Stimulated activated CD8-positive, alpha-beta memory T cell treated with anti-CD3 and anti-CD28 coated beads, Interleukin-12 subunit alpha, Interleukin-12 subunit beta, amount 100 ng/mL, for 24 hours (primary cell): Measurements from ENCODE around the gene SLC35E2B.

Source experiments
- DNase-seq: peaks from one replicate; pipeline ENCODE4 v3.0.0-alpha.2; 2020; ENCODE audit errors: extremely low read depth

Gene SLC35E2B

DNA sequence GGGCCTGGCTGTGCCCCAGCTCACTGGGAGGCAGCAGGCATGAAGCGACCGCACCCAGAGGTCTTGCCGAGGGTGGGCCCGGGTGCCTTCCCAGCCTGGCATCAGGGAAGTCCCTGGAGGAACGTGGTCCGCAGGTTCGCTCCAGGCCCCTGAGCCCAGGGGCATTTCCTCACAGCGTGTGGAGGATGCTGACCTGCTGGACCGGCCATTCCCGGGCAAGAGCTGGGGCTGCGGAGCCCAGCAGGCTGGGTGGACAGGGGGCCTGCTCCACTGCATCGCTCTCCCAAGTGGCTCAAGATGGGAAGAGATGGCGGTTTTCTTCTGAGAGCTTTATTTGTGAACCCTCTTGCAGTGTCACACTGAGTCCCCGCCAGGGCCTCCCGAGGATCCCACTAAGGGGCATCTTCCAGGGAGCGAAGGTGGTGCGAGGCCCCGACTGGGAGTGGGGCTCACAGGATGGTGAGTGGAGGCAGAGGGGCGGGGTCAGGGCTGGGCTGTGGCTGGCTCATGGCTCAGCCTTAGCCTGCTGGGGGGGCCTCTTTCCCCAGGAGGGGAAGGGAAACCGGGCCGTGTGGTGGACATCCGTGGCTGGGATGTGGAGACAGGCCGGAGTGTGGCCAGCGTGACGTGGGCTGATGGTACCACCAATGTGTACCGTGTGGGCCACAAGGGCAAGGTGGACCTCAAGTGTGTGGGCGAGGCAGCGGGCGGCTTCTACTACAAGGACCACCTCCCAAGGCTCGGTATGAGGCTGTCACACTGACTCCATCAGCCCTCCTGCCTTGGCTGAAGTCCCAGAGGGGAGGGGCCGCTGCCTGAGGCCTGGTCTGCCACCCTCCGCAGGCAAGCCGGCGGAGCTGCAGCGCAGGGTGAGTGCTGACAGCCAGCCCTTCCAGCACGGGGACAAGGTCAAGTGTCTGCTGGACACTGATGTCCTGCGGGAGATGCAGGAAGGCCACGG is 67.9 kb downstream of the SLC35E2B start:
- no peak for DNase-seq

DNA sequence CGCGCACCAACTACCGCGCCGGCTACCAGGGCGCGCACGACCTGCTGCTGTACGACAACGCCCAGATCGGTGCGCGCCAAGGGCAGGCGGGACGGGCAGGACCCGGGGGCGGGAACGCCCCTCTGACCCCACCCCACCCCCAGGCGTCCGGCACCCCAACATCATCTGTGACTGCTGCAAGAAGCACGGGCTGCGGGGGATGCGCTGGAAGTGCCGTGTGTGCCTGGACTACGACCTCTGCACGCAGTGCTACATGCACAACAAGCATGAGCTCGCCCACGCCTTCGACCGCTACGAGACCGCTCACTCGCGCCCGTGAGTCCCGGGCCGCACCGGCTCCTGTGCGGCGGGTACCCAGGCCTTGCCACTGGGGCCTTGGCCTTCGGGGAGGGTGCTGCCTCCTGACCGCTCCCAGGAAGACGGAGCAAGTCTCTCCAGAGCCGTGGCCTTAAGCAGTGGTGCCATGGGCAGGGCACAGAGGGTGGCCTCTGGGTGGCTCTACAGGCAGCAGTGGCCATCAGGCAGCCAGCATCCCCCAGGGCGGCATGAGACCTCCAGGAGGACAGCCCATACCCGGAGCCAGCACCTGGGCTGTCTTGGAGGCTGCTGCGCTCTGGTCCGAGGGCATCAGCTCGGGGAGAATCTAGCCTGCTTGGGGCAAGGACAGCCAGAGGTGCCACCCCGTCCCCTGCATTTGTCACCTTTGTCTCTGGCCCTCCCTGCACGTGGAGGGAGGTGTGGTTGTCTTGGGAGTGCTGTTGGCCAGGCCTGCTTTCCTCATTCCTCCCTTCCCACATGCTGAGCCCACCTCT is 68.8 kb downstream of the SLC35E2B start:
- no peak for DNase-seq

DNA sequence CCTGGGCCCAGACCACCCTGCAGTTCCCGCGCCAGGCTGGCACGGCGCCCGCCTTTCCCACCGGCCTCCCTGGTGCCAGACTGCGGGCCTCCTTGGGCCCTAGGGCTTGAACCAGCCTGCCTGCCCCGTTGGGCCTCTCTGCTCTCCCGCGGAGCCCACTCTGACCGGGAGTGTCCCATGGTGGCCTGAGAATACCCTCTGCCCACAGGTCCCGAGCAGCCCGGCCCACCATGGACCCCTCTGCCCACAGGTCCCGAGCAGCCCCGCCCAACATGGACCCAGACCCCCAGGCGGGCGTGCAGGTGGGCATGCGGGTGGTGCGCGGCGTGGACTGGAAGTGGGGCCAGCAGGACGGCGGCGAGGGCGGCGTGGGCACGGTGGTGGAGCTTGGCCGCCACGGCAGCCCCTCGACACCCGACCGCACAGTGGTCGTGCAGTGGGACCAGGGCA is 69.4 kb downstream of the SLC35E2B start:
- no peak for DNase-seq

DNA sequence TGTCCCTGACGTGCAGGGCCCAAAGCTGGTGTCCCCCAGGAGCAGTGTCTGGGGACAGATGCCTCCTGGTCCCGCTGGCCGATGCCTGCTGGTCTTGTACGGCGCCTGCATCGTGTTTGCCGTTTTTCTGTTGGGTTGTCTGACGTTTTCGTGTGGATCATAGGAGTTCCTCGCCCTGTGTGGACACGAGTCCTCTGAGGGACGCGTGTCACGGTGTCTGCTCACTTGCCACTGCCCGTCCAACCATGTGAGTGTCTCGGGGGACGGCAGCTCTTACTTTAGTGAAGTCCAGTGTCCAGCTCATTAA is 69.9 kb downstream of the SLC35E2B start:
- no peak for DNase-seq

DNA sequence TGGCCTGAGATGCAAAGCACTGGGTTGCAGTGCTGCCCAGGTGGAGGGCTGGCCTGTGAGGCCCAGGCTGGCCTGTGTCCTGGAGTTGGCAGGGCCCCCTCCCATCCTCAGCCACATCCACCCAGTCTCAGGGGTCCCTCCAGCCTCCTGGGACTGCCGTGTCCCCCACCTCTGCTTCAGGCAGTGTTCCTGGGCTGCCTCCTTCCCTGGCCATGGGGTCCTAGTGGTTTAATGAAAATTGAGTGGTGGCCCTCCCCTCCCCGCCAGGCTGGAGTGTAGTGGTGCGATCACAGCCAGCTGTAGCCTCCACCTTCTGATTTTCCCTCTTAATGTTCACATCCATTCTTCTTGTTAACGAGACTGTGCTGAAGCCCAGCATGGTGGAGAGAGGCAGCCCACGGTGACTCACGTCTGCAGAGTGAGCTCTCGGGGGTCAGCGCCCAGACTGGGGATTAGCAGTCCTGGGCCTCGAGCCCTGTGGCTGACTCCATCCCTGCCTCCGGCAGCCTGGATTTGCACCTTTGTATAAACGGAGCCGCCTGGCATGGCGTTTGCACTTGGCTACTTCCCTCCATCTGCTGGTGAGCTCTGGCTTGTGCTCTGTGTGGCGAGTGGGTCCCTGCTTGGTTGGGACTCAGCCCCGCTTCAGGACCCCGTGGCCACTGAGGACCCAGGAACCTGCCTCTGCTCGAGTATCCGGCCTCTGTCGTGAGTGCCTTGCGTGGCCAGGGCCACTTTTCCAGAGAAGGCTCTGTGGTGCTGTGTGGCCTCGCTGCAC is 70.4 kb downstream of the SLC35E2B start:
- no peak for DNase-seq

DNA sequence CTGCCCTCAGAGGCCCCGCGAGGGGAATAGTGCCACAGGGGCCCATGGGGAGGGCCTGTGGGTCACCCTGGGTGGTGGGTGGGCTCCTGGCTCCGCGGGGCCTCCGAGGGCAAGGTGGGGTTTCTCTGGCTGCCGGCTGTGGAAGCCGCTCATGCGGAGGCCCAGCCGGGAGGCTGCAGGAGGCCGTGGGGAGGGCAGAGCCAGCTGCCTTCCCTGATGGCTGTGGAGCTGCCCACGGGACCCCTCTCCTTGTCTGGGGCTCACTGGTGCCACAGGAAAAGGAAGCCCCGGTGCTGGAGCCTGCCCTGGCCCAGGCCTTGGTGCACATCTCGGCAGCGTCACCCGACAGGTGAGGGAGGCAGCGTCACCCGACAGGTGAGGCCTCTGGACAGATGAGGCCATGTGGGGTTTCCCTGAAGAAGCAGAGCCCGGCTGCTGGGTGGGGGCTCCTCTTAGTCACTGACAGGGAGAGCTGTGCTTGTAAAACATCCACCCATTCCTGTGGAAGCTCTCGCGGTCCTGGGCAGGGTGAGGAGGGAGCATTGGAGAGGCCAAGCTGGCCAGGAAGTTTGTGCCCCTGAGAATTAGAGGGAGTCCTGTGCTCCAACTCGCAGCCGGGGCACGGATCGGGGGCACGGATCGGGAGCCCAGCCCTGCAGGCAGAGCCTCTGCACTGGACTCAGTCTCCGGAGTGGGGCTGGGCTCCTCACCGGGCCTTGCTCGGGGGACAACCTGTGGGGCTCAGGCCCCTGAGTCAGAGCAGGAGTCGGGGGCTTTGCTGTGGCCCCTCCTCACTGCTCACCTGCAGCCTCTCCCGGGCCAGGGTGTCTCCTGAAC is 71.2 kb downstream of the SLC35E2B start:
- DNase-seq: no peak

DNA sequence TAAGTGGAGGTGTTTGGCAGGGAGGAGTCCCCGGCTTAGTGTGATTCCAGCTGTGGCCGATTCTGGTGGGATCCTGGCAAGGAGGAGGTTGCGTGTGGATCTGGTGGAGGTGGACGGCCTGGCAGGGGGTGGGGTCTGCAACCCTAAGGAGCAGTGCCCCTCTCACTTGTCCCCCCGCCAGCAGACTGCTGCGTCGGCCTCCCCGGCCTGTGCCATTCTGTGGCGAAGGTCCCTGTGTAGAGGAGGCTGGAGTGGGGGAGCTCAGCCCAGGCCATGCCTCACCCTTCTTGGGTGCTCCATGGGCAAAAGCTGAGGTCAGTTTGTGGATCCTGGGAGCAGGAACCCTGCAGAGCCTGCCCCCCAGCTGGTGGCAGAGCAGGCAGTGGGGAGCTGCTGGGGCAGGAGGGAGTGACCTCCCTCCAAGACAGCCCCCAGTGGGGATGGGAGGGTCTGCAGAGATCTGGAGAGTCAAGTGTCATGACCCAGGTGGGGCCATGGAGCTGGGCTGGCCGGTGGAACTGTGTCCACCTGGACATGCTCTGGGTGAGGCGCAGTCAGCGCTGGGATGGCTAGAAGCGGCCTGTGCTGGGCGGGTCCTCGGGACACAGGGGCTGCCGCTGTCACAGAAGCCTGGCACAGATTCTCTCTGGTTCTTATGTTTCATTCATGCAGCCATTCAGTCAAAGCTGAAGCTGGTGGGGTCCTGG is 72.0 kb downstream of the SLC35E2B start:
- DNase-seq: no peak

DNA sequence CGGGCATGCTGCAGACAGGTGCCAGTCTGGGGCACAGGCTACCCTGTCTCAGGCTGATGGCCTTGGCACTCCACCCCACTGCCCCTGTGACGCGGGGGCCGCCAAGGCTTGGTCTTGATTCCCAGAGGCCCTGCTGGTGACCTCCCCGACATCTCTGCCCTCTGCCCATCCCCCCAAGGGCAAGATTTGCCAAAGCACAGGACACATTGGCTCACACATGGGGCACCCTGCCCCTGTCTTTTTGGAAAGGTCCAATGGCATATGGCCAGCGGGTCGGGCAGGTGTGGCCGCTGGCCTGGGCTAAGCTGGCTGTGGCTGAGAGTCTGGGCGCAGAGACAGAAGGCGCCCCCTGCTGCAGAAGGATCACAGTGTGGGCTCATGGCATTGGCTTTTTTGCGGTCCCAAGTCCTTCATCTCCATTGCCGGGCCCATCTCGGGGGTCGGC is 72.7 kb downstream of the SLC35E2B start:
- no peak for DNase-seq

DNA sequence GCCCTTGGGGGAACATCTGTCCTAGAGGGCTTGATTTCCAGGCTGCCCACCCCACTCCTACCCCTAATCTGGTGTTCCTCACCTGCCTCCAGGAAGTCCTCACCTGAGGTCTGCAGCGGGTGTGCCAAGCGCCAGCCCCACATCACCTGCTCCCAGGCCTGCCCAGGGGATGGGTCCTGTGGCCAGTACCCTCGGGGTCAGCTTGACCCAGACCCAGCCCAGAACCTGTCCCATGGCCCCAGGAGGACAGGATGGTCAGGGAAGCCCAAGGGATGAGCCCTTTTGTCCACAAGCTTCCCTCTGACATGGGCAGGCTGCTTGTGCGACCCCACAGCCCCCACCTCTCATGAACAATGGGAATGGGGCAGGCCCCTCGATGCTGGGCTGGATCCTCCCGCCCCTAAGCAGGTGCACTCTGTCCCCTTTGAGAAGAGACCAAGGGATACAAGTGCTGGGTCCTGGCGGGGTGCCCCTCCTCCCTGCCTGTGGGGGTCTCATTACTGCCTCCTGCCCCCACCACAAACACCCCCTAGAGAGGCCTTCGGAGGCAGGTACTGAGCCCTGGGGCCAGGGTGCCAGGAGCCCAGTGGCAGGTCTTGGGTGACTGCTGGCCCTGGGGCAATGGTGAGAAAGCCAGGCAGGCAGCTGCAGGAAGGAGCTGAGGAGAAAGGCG is 74.1 kb downstream of the SLC35E2B start:
- DNase-seq: no peak

DNA sequence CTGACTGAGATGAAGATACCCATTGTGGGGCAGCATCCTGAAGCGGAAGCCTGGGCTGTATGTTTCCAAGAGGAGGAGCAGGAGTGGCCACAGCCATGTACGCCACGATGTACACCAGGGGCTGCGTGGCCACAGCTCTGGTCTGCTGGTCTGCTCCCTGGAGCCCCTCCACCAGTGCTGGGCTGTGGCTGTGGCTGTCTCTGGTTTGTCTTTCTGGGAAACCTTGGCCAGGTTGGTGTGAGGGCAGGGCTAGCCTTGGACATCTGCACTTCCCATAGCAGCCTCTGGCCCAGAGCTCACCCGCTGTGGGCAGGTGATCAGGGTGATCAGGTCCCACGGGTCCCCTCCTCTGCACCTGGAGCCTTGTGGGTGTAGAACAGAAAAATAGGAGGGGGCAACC is 74.7 kb downstream of the SLC35E2B start:
- DNase-seq: no peak

DNA sequence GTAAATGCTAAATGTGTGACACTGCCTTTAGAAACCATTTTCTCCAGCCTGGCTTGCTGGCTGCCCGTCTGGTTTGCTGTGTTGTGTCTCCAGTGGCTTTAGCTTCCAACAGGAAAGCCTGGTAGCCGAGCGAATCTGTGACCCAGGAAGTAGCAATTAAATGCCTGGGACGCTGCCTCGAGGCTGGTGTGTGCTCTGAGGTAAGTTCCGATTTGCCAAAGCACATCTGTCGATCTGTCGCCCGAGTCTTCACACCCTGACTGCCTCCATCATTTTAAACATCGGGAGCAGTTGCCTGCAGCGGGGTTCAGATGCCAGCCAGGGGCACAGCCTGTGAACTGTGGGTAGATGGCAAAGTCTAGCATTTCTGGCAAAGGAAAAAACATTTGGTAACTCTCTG is 75.1 kb downstream of the SLC35E2B start:
- DNase-seq: no peak

DNA sequence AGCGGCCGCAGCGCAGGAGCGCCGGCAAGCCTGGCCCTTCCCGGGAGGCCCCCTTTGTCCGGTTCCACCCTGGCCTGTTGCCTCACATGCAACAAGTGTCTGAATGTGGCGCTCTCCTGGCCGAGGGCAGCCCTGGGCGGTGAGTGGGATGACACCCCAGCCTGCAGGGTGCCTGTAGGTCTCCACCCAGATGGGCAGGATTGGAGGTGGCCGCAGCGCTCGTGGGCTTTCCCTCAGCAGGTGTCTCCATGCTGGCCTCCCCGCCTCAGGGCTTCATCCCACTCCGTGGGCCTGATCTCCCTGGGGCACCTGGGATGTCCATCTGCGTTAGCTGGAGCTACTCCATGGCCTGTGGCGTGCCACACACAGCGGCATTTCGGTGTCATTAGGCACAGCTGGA is 75.8 kb downstream of the SLC35E2B start:
- no peak for DNase-seq

DNA sequence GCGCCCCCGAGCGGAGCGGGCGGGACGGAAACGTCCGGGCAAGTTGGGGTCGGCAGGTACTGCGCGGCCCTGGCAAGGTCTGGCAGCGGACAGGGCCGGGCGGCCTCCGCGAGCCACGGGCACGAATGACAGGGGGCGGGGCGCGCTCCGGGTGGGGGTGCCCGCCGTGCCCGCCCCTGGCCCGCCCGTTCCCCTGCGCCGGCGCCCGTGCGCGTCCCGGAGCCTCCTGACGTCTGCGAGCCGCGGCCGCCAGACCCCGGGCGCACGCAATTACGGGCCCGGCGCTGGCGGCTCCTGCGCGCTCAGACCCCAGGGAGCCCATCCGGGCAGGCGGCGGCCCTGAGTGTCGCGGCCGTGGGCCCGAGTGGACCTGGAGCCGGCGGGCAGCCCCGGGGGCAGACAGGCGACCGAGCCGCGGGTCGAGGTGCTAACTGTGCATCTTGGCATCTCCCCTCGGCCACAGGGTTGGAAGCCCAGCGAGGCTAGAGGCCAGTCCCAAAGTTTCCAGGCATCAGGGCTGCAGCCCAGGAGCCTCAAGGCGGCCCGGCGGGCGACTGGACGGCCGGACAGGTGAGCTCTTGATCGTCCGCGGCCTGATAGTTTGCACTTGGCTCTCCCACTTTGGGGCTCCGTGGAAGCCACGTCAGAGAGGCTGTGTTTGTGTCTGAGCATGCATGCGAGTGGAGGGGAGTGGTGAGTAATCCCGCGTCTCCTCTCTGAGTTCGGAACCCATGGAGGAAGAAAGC is 76.4 kb downstream of the SLC35E2B start:
- no peak for DNase-seq

DNA sequence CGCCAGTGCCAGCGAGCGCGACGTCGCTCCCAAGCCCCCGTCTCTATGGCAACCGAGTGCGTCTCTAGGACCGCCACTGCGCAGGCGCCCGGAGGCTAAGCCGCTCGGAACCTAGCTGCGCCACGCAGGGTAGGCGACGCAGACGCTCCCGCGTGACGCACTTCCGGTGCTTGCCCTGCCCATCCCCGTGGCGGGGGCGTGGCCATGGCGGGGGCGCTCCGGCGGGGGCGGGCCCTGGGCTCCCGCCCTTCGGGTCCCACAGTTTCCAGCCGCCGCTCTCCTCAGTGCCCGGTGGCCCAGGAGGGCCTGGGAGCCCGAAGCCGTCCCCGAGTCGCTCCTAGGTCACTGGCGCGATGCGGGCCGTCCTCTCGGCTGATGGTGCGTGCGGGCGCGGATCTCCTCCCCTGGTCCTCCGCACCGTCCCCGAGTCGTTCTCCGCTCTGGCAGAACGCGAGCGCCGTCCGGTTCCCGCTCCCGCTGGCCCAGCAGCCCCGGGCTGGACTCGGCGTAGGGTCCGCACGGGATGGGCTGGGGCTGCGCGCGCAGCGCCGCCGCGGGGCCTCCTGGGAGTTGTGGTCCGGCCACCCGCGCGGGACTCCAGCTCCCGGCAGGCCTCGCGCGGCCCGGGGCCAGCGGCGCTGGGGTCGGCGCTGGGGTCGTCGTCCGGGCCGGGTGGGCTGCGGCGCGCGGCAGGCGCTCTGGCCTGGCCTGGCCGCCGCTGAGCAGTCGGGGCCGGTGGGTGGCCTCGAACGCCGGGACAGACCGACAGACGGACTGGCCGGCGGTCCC is 77.1 kb downstream of the SLC35E2B start, which contains the start of gene MIB2:
Gene MIB2, plus strand, starts transcription at position 245 of the 789 bp plus-strand sequence. CDS start 7,953 bp downstream, outside the sequence.
- peak; percentile 93 for DNase-seq

DNA sequence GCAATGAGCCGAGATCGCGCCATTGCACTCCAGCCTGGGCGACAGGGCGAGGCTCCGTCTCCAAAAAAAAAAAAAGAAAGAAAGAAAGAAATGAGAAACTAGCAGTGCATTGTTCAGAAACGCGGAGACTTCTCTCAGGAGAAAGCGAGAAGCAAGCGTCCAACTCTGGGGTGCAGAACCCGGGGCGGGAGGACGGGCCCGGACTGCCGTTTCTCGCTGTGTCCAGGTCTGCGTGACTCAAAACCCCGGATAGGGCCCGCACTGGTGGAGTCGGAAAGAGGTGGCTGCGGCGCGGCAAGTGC is 77.7 kb downstream of the SLC35E2B start:
- DNase-seq: no peak

DNA sequence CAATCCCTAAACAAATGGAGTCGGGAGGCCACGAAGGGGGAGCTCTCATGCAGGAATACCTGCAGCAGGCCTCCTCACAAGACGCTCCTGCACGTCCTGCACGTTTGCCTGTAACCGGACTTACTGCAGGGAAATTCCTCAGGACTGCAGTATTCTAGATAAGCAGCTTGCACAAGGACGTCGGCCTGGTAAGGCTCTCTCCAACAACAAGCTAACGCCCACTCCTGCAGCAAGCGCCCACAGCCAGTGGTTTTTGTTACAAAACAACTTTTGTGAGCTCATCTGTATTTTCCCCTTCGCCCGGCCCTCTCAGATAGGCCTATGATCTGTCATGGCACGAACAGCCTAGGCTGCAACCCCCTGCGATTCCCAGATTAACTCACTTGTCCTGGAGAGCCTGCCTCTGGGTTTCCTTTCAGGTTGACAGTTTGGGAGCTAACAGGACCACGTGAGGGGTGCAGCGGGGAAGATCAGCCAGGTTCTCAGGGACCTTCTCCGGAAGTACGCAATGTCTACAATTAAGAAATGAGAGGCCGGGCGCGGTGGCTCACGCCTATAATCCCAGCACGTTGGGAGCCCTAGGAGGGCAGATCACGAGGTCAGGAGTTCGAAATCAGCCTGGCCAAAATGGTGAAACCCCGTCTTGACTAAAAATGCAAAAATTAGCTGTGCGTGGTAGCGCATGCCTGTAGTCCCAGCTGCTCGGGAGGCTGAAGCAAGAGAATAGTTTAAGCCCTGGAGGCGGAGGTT is 78.2 kb downstream of the SLC35E2B start:
- no peak for DNase-seq

DNA sequence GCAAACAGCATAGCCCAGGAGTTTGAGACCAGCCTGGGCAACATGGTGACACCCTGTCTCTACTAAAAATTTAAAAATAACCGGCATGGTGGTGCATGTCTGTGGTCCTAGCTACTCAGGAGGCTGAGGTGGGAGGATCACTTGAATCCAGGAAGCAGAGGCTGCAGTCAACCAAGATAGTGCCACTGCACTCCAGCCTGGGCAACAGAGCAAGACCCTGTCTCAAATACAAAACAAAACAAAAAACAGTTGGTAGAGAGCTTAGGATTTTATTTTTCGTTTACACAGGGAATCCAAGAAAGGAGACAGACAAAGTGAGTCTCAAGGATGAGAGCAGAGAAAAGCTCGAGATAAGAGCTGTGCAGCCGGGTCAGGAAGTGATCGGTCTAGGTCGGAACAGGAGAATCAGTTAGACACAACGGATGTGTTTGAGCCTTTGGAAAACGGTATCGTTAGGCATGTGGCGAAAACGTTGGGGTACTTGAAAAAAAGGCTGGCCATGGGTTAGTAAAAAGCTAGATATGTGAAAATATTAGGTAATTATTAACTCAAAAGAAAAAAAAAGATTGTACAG is 79.0 kb downstream of the SLC35E2B start:
- DNase-seq: no peak

DNA sequence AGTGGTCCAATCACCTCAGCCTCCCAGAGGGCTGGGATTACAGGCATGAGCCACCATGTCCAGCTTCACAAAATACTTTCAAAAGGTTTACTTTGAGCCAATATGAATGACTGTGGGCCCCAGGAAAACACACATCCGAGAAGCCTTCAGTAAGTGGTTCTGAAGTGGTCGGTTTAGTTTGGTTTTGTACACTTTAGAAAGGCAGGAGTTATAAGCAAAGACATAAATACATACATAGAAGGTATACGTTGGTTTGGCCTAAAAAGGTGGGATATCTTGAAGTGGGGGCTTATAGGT is 80.5 kb downstream of the SLC35E2B start:
- no peak for DNase-seq
